A549 (cell line): Measurements from ENCODE around the gene PLA2G7.

Experiments
- CTCF ChIP-seq: fragments of >200 bp; sonication (Bioruptor Twin); formaldehyde crosslinking; IDR thresholded peaks from 3 replicates; pipeline ENCODE4 v1.5.1; 2016
- E2F6 ChIP-seq: IDR thresholded peaks from 2 replicates; pipeline ENCODE4 v1.6.1; 2012; ENCODE audit warnings: low read depth, borderline replicate concordance
- JUNB ChIP-seq: fragments of >200 bp; sonication (Bioruptor Twin); formaldehyde crosslinking; IDR thresholded peaks from 2 replicates; pipeline ENCODE4 v1.6.1; 2016
- MYC ChIP-seq: IDR thresholded peaks from 2 replicates; pipeline ENCODE4 v1.6.1; 2012; ENCODE audit warnings: mild to moderate bottlenecking, inconsistent platforms, low read length, improper control_type of control experiment, borderline replicate concordance
- POLR2A ChIP-seq: IDR thresholded peaks from 2 replicates; pipeline ENCODE4 v1.6.1; 2012; ENCODE audit warnings: mild to moderate bottlenecking, low read length
- POLR2AphosphoS2 ChIP-seq: conservative IDR thresholded peaks from 2 replicates; pipeline ENCODE4 v1.6.1; 2012; ENCODE audit warnings: low read length, improper control_type of control experiment, inconsistent platforms
- SREBF2 ChIP-seq: fragments of 450-650 bp; IDR thresholded peaks from 2 replicates; pipeline ENCODE4 v1.6.1; 2014; ENCODE audit warnings: mild to moderate bottlenecking, moderate library complexity
- TF ChIP-seq, protein P1 (sequence below): fragments of 200-600 bp; sonication (generic); IDR thresholded peaks from 2 replicates; pipeline ENCODE4 v1.6.1; 2016; ENCODE audit warnings: antibody characterized with exemption, mild to moderate bottlenecking, moderate library complexity

GRCh38 chr6:46676604-46677313 lies 58.4 kb downstream of the PLA2G7 start:
- TF ChIP-seq, protein P1, sequence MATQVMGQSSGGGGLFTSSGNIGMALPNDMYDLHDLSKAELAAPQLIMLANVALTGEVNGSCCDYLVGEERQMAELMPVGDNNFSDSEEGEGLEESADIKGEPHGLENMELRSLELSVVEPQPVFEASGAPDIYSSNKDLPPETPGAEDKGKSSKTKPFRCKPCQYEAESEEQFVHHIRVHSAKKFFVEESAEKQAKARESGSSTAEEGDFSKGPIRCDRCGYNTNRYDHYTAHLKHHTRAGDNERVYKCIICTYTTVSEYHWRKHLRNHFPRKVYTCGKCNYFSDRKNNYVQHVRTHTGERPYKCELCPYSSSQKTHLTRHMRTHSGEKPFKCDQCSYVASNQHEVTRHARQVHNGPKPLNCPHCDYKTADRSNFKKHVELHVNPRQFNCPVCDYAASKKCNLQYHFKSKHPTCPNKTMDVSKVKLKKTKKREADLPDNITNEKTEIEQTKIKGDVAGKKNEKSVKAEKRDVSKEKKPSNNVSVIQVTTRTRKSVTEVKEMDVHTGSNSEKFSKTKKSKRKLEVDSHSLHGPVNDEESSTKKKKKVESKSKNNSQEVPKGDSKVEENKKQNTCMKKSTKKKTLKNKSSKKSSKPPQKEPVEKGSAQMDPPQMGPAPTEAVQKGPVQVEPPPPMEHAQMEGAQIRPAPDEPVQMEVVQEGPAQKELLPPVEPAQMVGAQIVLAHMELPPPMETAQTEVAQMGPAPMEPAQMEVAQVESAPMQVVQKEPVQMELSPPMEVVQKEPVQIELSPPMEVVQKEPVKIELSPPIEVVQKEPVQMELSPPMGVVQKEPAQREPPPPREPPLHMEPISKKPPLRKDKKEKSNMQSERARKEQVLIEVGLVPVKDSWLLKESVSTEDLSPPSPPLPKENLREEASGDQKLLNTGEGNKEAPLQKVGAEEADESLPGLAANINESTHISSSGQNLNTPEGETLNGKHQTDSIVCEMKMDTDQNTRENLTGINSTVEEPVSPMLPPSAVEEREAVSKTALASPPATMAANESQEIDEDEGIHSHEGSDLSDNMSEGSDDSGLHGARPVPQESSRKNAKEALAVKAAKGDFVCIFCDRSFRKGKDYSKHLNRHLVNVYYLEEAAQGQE: no peak
- TF ChIP-seq CTCF (no peak), MYC (no peak), E2F6 (no peak), SREBF2 (no peak), POLR2AphosphoS2 (no peak), POLR2A (no peak), JUNB (no peak)
